HG02884 (cell line): ENCODE measurements around the gene H3-3A.

Experiments
- ATAC-seq: cut with Tn5 transposase; IDR thresholded peaks from one replicate; pipeline ENCODE4 v1.9.1; 2021; ENCODE audit warnings: mild to moderate bottlenecking, moderate library complexity; ENCODE audit not compliant: unreplicated experiment

Gene H3-3A

GRCh38 chr1:226110249-226111097 is 48.0 kb downstream of the H3-3A start:
- peak; percentile 75 for ATAC-seq

DNA sequence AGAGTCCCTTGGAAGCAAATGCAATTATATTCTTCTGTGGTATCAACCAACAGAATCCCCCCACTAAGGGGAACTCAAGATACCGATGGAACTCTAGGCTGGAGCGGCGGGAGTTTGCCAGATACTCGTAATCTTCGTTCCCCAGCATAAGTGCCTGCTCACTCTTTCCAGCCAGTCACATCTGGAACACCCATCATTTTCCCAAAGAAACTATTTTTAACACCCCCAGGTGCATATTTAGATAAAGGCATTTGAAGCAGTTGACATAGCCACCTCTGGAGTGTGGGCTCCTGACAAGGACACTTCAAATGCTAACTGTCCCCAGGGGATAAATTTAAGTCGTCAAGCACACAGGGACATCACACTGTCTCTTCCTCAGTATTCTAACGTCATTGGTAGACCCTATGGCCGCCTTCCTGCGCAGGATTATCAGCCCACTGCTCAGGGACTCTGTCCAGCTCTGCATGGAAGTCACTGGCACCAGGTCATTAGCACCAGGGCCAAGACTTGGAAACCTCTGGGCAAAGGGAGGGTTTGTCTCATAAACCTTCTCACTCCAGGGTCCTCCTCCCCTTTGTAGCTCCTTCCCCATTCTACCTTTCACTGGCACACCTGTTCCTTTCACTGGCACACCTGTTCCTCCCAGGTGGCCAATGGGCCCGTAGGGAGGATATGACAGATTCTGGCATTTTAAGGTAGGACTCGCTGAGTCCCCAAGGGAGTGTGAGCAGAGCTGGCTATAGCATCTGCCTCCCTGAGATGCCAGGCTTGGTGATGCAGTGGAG is 48.8 kb downstream of the H3-3A start:
- no peak for ATAC-seq

DNA sequence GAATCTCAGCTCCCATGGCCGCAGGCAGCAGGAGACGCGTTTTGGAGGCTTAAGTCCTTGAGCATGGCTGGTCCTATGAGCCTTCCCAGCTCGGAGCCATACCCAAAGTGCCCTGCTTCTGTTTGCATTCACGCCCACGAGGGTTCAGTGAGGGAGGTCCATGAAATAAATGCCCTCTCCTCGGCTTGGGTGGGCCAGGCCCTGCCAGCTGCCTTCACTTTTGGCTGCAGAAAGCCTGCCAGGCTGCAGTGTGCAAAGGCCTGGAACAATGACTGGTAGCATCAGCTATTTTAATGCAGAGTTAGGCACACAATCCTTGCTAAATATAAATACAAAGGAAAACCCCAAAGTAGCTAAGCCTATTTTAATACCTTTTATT is 49.4 kb downstream of the H3-3A start:
- no peak for ATAC-seq

GRCh38 chr1:226112626-226113025 is 50.1 kb downstream of the H3-3A start:
- ATAC-seq, result no peak

DNA sequence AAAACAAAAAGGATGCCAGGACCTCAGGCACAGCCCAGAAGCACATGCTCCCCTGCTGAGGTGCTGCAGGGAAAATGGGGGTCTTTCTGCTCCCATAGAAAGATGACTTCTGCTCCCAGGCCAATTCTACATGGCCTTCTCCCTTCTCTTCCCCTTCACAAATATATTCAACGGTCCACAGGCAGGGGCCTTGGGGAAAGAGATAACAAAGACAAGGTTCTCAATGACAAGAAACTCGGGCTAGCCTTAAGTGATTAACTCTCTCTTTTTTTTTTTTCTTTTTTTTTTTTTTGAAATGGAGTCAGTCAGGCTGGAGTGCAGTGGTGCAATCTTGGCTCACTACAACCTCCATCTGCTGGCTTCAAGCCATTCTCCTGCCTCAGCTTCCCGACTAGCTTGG is 54.2 kb downstream of the H3-3A start:
- no peak for ATAC-seq

GRCh38 chr1:226117330-226117729 is 54.8 kb downstream of the H3-3A start:
- ATAC-seq, result no peak

DNA sequence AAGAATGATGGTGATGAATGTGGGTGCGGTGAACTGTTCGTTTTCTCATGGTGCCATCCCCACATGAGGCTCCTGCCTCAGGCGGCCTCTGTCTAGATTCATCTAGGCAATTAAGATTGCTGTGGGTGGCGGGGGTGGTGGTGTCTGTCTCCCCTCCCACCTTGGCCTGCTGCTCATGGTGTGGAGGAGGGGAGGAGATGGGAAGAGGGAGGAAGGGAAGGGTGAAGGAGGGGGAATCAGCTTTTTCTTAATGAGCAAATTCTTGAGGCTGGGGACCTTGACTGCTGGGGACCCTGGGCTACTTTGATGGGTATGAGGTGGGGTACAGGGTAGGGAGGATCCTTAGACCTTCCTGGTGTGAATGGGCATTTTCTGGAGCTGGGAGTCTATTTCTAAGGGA is 55.8 kb downstream of the H3-3A start:
- no peak for ATAC-seq

DNA sequence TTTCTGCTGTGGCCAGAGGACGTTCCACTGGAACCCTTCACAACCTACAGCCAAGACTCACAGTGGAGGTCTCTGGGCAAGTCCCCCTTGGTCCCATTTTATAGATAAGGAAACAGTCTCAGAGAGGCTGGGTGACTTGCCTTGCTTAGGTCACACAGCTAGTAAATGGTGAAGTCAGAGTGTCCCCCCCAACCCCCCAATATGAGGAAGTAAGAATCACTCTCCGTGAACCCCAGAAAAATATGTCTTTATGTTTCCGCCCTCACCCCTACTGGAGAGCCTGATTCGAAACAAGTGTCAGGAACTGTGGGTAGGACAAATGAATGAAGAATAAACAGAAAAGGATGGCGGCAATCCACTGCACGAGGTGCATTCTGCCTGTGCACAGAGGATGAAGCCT is 56.7 kb downstream of the H3-3A start:
- no peak for ATAC-seq

GRCh38 chr1:226120398-226120797 is 57.9 kb downstream of the H3-3A start:
- no peak for ATAC-seq

GRCh38 chr1:226121049-226121586 is 58.6 kb downstream of the H3-3A start:
- ATAC-seq, result no peak
